Measurements from ENCODE around the gene IGHMBP2. TPM values are rescaled to one million over a fixed set of nuclear protein-coding genes. Genes with fewer than 3 reads are reported as not detected.

The IGHMBP2 gene
- total RNA-seq, 1 donor from 2014 or later = 4.1 TPM

DNA sequence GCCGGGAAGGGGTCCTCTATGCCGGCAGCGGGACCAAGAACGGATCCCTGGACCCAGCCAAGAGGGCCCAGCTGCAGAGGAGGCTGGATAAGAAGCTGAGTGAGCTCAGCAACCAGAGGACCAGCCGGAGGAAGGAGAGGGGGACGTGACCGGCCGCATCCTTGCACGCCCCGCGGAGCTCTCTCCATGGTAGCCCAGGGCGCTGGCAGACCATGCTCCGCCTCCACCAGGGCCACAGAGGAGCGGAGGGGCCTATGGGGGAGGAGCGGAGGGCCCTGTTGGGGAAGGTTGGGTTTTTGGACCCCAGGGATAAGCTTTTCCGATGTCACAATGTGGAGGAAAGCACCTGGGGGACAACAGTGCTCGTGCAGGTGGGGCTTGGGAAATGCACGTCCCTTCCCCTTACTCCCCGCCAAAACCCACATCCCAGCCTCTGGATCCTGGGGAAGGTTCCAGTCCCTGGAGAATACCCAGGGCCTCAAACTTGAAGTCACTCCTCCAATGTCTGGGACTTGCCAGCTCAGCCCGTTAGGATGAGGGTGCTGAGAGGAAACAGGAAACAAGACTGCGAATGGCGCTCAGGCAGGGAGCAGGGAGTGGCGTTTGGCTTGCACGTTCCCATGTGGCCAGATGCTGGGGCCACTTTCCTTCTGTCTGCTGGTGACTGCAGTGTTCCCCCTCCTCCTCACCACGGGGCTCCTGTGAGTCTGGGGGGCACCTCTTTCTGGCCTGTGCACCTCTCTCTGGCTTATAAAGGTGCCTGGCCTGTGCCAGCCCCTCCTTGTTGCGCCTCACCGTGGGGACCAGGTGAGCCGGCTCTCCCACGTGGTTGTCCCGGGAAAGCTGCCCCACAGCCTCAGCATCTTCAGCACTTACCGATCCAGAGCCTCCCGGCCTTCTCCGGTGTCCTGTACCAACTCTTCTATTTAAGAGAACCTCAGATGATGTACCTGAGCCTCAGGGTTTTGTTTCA is 36.2 kb downstream of the IGHMBP2 start:
- no peak for DNase-seq (ENCODE audit: low spot score)

DNA sequence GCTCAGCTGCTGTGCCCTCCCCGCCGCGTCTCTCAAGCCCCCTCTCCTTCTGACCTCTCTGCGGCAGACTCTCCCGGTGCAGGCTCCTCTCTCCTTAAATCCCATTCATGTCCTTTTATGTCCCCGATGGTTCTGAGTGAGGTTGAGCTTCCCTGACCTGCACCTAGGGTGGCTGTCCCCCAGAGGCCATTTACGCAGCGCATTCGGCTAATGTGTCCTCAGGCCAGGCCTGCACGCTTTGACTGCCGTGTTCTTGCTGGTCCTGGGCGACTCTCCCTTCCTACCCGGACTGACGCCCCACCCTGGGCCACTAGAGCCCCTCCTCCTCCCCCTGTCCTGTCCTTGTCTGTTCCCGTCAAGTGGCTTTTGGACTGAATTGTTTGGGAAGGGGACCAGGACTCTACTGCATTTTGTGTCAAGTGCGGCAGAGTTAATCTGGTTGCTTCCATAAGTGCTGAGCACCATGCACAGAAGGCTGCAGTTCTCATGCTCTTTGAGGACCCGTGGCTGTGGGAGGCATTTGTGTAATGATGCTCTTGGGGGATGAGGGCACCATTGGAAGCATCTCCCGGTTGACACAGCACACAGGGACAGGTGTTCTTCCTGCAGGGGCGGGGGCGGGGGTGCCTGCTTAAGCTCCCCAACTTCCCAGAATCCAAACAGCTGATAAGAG is 37.1 kb downstream of the IGHMBP2 start:
- no peak for DNase-seq (ENCODE audit: low spot score)

DNA sequence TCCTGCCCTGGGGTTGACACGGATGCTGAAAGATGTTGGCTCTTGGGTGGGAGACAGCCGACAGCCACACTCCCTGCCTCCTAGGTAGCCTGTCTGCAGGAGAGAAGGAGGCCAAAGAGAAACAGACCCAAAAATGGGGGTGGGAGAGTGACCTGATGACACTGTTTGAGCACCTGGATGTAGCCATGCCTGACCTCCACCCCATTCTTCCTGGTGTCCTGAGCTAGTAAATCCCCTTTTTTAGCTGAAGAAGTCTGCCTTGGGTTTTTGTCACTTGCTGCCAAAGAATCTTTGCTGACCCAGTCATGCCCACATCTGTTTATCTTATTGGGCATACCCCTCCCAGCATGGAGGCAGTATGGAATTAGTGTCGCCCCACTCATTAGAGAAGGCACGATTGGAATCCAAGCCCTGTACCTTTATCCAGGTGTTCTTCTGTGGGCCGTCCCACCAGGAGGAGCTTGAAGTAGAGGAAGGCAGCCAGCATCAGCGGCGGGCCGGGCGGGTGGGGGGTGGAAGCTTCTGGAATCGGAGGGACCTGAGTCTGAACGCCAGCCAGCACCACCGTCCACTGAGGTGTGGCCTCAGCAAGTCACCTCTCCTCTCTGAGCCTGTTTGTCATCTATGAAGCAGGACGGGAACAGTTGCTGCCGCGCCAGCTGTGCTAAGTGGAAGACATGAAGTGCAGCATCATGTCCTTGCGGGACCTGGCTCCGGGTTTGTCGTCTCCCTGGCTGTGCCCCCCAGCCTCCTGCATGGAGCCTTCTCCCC is 37.8 kb downstream of the IGHMBP2 start:
- no peak for DNase-seq (ENCODE audit: low spot score)

DNA sequence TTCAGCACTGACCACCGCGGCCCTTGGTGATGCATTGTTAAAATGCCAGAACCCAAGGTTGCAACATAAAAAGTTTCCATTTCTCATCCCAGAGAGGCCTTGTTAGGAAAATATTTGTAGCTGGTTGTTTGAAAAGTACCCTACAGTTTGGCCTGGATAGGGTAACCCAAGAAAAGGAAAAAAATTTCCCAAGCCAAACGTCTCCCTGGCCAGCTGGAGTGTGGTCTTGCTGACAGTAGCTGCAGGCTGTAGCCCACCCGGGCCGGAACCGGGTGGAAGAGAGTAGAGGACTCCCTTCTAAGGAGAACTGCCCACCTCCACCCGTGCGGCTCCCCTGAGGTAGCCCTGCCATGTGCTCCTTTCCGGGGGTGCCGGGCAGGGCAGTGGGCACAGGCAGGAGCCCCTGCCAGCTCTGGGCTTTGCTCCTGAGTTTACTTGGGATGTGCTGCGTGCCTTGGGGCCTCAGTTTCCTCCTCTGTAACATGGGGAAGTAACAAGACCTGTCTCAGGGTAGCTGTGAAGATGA is 38.5 kb downstream of the IGHMBP2 start:
- peak; percentile 17 for DNase-seq (ENCODE audit: low spot score)

DNA sequence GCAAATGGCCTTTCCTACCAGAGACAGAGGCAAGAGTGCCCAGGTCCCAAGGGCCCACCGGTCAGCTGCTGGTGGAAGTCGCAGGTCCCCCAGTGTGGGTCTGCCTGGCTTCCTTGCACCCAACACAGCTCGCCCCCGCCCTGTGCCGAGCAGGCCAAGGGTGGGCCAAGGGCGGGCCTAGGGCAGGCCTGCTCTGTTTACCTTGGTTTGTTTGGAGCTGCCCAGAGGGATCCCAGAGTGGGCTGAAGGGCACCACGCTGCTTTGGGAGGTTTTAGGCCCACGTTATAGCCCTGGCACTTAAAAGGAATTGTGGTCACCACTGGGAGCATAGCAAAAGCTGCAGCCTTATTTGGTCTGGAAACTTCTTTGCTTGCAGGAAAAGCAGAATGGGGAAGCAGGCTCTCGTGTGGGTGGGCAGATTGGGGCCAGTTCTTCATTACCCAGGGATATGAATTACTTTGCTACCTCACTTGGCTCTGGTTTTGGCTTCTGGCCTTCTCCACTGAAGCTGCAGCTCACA is 39.1 kb downstream of the IGHMBP2 start:
- peak; percentile 68 for DNase-seq (ENCODE audit: low spot score)

DNA sequence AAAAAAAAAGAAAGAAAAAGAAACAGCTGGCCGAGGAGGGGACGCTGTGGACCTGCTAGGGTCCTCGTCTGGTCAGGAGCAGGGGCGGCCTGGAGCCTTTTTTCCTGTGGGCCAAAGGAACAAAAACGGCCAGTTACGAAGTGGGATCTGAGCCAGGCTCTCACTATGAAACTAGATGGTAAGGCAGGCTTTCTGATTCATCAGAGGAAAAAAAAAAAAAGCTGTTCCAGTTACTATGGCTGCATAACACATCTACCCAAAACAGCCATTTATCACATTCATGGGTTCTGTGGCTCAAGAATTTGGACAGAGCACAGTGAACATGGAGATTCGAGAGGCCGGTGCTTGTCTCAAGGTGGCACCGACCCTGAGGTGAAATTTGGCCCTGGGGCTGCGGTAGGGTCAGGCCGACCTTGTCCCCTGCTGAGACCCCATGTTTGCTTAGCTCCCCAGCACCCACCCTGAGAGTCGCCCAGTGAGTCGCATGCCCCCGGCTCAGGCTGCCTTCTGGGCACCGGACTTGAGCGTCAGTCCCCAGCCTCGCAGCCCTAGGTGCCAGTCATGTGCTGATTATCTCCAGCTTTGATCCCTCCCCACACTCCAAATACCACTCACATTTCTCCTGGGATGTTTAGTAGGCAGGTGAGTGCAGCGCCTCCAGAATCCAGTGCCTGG is 42.9 kb downstream of the IGHMBP2 start:
- peak; percentile 85 for DNase-seq (ENCODE audit: low spot score)

DNA sequence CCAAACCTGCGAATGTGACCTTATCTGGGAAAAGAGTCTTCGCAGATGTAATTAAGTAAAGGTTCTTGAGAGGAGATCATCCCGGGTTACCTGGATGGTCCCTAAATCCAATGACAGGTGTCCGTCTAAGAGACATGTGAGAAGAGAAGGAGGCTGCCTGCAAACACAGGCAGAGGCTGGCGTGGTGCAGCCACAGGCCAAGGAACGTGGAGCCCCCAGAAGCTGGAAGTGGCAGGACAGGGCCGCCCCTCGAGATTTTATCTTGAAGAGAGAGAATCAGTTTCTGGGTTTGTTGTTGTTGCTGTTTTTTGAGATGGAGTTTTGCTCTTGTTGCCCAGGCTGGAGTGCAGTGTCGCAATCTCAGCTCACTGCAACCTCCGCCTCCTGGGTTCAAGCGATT is 43.5 kb downstream of the IGHMBP2 start:
- DNase-seq (ENCODE audit: low spot score) = no peak

DNA sequence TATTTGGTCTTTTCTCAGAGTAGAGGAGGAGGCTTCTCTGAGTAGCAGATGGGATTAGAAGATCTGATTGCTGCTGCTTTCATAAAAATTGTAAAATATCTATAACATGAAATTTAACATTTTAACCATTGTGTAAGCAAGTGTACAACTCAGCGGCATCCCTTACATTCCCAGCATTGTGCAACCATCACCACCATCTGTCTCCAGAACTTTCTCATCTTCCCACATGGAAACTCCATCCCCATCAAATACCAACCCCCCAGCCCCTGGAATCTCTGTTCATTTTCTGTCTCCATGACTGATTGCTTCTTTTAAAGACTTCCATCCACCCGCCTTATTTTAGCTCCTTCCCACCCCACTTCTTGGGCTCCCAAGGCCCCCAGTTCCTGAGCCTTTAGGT is 44.8 kb downstream of the IGHMBP2 start:
- no peak for DNase-seq (ENCODE audit: low spot score)

DNA sequence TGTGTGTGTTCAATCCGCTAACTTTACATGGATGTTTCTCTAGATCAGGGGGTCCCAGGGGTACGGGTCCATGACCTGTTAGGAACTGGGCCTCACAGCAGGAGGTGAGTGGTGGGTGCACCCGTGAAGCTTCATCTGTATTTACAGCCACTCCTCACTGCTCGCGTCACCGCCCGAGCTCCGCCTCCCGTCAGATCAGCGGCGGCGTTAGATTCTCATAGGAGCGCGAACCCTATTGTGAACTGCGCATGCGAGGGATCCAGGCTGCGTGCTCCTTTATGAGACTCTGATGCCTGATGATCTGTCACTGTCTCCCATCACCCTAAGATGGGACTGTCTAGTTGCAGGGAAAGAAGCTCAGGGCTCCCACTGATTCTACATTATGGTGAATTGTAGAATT is 45.2 kb downstream of the IGHMBP2 start:
- DNase-seq (ENCODE audit: low spot score) = no peak

DNA sequence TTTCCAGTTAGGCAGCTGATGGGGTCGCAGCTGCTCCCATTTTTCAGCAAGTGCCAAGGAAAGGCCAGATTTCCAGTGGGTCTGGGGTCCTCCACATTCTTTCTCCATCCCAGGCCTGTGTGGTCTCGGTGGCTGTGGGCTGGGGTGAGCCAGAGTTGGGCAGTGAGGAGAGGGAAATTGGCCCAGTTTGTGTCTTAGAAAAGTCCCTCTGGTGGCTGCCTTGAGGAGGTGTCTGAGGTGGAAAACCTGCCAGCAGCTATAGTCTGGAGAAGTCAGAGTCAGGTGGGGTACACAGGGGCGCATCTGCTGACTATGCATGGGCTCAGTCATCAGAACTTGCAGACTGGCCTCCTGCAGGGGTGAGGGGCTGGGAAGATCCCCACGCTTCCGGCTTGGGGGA is 46.6 kb downstream of the IGHMBP2 start:
- no peak for DNase-seq (ENCODE audit: low spot score)

DNA sequence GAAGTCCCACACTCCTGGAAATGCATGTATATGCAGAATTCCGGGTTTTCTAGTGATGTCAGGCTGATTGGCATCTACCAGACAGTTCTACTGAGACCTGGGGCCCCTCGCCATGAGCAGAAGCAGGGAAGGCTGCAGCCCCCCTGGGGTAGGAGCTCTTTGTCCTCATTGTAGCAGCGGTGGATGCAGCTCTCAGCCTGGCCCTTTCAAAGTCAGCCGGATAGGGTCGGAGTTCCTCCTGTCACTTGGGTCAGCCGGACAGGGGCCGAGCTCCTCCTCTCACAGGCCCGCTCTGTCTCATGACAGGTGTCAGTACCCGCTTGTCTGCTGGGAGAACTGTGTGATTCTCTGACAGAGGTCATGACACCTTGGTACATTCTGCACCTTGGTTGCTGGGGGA is 47.1 kb downstream of the IGHMBP2 start:
- DNase-seq (ENCODE audit: low spot score) = no peak

DNA sequence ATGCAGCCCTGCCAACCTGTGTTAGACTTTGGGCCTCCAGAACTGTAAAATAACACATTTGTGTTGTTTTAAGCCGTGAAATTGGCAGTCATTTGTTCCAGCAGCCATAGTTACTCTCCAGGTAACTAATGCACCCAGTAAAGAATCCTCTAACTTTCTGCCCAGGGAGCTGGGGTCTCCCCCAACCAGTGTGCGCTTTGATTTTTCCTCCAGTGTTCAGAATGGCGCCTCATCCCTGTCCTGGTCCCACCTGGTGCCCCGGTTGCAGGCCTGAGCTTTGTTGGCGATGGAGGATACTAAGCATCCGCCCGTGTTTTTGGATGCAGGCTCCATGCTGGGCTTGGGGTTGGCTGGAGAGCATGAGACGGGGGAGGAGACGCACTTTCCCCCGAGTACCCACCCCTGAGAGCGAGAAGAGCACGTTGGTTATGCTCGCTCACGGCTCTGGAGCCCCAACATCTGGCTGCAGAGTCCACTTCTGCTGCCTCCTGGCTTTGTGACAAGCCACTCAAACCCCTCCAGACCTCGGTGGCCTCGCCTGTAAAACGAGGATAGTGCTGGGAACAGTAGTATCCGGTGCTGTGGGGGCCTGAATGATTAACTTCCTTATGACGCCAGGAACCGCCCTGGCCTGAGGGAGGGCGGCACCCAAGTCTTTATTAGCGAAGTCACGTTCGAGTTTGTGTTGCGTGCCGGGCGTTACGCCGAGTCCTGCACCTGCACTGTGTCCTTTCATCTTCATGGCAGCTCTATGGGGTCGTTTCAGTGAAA is 51.3 kb downstream of the IGHMBP2 start:
- DNase-seq (ENCODE audit: low spot score) = peak; percentile 36

DNA sequence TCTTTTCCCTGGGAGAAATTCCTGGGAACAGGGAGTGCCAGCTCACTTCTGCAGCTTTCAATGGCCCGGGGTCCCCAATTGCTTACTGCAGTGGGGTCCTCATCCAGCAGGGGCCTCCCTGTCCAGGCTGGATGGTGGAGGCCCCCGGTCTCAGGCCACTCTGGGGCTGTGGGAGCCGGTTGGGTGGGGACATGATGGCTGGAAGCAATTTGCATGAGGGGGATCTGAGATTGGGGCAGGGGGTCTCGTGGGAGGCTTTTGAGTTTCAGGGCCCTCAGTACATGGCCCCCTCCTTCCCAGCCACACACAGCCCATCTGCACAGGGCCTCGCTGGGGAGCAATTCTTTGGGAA is 51.9 kb downstream of the IGHMBP2 start:
- DNase-seq (ENCODE audit: low spot score) = no peak

DNA sequence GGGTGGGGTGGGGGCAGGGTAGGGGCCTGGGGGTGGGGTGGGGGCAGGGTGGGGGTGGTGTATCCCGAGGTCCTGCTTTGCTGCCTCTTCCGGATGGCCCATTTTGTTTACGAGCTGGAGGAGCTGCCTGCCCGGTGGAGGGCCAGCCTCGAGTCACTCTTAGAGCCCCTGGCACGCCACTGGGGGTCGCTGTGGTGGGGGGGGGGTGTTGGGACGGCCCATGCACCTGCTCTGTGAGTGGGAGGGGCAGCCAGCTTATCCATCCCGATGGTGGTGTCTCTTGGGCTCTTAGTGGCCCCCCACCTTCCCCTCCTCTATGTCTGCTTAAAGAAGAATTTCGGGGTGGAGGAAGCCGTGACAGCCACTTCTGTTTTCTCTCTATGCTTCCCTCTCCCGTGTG is 52.5 kb downstream of the IGHMBP2 start:
- DNase-seq (ENCODE audit: low spot score) = no peak

DNA sequence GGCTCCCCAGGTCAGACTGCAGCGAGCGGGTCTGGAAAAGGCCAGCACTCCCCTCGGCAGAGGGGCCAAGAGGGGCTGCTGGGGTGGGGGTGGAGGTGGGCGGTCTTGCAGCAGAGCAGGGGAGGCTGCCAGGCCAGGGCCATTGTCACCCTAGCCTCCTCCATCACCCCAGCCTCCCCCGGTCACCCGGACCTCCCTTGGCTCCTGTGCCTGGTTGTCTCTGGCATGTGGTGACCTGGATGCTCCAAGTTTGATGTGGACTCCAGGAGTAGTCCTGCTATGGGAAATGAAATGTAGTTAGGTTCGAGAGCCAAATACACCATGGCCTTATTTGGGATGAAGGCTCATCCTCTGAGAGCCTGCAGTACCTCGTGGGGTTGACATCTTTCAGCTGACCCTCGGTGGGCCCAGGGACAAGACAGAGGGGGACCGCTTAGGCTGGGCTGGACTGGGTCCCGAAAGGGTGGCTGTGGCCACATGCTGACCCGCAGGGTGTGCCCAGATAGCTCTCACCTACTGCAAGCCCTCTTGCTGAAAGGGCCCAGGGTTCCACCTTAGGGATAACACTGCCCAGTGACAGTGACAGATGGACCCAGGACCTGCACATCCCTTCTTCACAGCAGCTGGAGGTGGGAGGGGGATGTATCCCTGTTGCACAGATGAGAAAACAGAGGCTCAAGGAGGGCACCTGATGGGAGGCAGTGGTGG is 53.0 kb downstream of the IGHMBP2 start:
- no peak for DNase-seq (ENCODE audit: low spot score)

DNA sequence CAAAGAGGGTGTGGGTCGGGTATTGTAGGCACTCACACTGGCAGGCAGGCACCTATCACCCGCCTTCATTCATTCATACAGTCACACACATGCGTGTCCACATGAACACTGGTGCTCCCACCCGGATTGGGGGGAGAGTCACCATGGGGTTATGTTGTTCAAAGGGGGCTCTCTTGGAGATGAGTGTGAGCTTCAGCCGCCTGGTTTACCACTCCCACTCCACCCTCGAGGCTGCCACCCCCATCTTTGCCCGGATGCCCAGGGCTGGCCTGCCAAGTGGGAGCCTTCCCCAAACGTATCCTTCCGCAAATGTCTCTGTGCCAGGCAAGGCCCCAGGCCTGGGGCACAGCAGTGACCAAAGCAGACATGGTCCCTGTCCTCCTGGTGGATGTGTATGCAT is 54.5 kb downstream of the IGHMBP2 start:
- DNase-seq (ENCODE audit: low spot score) = no peak

DNA sequence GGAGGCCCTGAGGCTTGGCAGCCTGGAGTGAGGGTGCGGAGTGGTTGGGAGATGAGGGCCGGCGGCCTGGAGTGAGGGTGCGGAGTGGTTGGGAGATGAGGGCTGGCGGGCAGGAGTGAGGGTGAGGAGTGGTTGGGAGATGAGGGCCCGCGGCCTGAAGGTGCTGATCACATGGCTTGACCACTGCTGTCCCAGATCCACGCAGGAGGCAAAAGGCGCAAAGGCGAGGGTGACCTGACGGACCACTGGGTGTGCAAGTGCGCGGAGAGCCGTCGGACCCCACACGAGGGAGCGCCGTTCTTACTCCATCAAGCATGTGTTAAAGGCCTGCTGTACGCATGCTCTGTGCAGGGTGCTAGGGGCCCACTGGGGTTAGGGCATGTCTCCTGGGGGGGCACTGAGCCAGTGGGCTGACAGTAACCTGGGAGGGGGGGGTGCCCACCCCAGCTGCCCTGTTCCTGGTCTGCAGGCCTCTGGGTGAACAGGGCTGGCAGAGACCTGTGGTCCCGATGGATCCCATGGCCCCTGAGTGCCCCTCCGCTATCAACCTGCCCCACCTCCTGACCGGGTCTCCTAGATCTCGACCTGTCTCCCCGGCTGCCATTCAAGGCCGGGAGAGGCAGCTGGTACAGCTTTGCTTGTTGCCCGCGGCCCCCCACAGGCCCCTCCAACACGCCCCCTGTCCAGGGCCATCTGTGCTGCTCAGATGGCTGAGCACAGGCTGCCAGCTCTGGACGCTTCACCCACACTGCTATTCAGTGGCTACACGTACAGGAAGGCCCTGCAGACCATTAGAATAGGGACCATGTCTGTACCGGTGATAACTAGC is 56.0 kb downstream of the IGHMBP2 start:
- no peak for DNase-seq (ENCODE audit: low spot score)

DNA sequence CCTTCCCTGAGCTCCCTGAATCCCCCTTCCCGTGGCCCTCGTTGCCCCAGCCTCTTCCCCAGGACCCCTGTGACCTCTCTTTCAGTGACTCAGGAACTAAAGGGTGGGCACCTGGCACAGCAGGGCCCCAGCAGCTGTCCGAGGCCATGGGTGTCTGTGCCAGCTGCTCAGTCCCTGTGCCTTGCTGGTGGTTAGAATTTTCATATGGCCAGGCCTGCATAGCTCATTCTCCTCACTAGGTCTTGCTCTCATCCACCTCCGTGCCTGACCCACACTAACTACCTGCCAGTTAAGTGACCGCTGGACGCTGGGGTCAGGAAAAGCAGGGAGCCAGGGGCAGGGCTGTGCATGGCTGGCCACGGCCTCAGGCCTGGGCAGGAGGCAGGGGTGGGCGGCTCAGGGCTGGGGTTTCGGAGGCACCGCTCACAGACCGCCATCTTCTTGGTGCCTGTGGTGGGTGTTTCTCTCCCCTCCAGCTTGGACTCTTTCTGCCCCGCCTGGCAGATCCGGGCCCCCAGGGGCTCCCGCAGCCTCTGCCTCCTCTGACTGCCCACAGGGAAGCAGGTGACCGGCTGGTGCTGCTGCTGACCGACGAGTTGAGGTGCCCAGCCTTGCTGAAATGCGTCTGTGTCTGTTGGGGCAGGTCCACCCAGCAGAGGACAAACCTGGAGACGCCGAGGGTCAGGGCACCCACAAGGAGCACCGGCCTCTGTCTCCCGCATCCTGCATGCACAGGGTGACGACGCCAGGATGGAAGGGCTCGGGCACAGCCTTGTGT is 56.8 kb downstream of the IGHMBP2 start:
- DNase-seq (ENCODE audit: low spot score) = no peak
